GM23338 (cell line): ENCODE measurements around the gene DSE. TPM values are rescaled to one million over a fixed set of nuclear protein-coding genes. Genes with fewer than 3 reads are reported as not detected.

Experiments
- CREB1 ChIP-seq: fragments of 250-450 bp; sonication (Bioruptor Pico); IDR thresholded peaks from 2 replicates; pipeline ENCODE4 v1.5.0; 2020; ENCODE audit warnings: low read depth, mild to moderate bottlenecking, moderate library complexity
- EZH2 ChIP-seq: fragments of 200-600 bp; sonication (generic); IDR thresholded peaks from one replicate; pipeline ENCODE4 v1.8.0; 2017; ENCODE audit warnings: antibody characterized with exemption, mild to moderate bottlenecking, low read depth; ENCODE audit not compliant: unreplicated experiment
- REST ChIP-seq: IDR thresholded peaks from one replicate; pipeline ENCODE4 v1.6.1; 2018; ENCODE audit warnings: antibody characterized with exemption; ENCODE audit not compliant: unreplicated experiment
- ZNF462 ChIP-seq: fragments of 250-450 bp; sonication (Bioruptor Pico); IDR thresholded peaks from 2 replicates; pipeline ENCODE4 v1.5.0; 2020; ENCODE audit warnings: mild to moderate bottlenecking, moderate library complexity
- polyA plus RNA-seq: library from polyadenylated mRNA; unstranded; fragments of >200 nt; fragmentation: Nextera tagmentation; extraction: Ambion mirVana; gene quantifications from 2 replicates; pipeline ENCODE4 v1.2.1, GENCODE V29; 2016
- total RNA-seq: library from RNA; depleted of rRNA; stranded (reverse); fragments of >200 nt; shearing (Covaris generic); gene quantifications from 2 replicates; pipeline ENCODE4 v1.2.3, GENCODE V29; 2014

Gene DSE
- total and polyA plus RNA-seq, 2 experiments from 2014 or later, result 18.8 to 45.2 TPM

GRCh38 chr6:116369540-116369939, 1.2 kb upstream of the DSE start (continued):
- TF ChIP-seq REST (no peak), CREB1 (CRISPR knock-in tag) (no peak), EZH2 (no peak), ZNF462 (no peak)
